ENCODE data around the gene BCKDHA. TPM values are rescaled to one million over a fixed set of nuclear protein-coding genes. Genes with fewer than 3 reads are reported as not detected.

Gene BCKDHA
- total and polyA plus RNA-seq, 2 donors (not counting 3 experiments of a cell fraction or from before 2014, with no cell fraction given): 16.5 to 50.4 TPM

GRCh38 chr19:41412953-41413352 lies 15.3 kb downstream of the BCKDHA start:
- H3K9ac ChIP-seq (replicated peaks; ENCODE audit: extremely low read depth, insufficient read depth, low read length): no peak overlapping the region
- no peak overlapping the region for H3K4me3 ChIP-seq (replicated peaks in 1 of 3; ENCODE audit: insufficient read depth in 1 of 3, low read depth in 1 of 3, low read length in 3 of 3)
- CTCF ChIA-PET: interaction anchor here (0.6 kb wide), 1 partner anchor 21 kb away, joined by 4 read pairs; no protein-coding TSS in a partner anchor
- H3K79me2 ChIP-seq (ENCODE audit: control insufficient read depth, insufficient read depth, low read length): no peaks in the 10 kb centered on the region
- BruUV-seq (replicated peaks): no TSS peak
- peaks cover 0 to 23% of the 10 kb centered on the region in 2 experiments for H3K36me3 ChIP-seq (ENCODE audit: control insufficient read depth in 2 of 2, extremely low read depth in 1 of 2, insufficient read depth in 2 of 2, low read length in 2 of 2)
- FAIRE-seq: no peak
- no peak overlapping the region for H3K4me2 ChIP-seq (ENCODE audit: insufficient read depth, low read length)
- DNase-seq (ENCODE audit: low read depth, low spot score): no peak
- no peaks in the 10 kb centered on the region for H4K20me1 ChIP-seq (replicated peaks; ENCODE audit: control insufficient read depth, extremely low read depth, insufficient read depth, low read length)
- dilution Hi-C loops (cut with MboI; ENCODE audit: extremely low pct_ligation_motif_present, low sequenced_read_pairs): no loop called here
- no peaks in the 10 kb centered on the region for H3K27me3 ChIP-seq (ENCODE audit: control insufficient read depth in 2 of 2, insufficient read depth in 2 of 2, low read length in 2 of 2)
- POLR2A ChIA-PET: no interaction called here
- no peak for TF ChIP-seq MYC (IDR thresholded peaks at IDR 0.05; ENCODE audit: low read depth, low read length)
- TF ChIP-seq EZH2 (IDR thresholded peaks at IDR 0.05; ENCODE audit: borderline replicate concordance, low read depth, low read length, severe bottlenecking): no peak
- no peak for TF ChIP-seq CTCF (IDR thresholded peaks at IDR 0.05; ENCODE audit: extremely low read depth in 1 of 2, insufficient read depth in 1 of 2, low read depth in 1 of 2, low read length in 2 of 2)
- no peak for TF ChIP-seq JUN (IDR thresholded peaks at IDR 0.05; ENCODE audit: borderline replicate concordance, insufficient read depth, insufficient read length, low read depth)
- TF ChIP-seq POLR2AphosphoS5 (IDR thresholded peaks at IDR 0.05; ENCODE audit: insufficient read depth, low read depth, low read length): no peak
- no peak for TF ChIP-seq MAX (IDR thresholded peaks at IDR 0.05; ENCODE audit: insufficient read depth, insufficient read length)
- no peak for TF ChIP-seq GATA2 (IDR thresholded peaks at IDR 0.05; ENCODE audit: insufficient read depth, insufficient read length, low read depth, low read length)
- no peak for TF ChIP-seq POLR2A (IDR thresholded peaks at IDR 0.05; ENCODE audit: low read depth, low read length)
- no peak for TF ChIP-seq FOS (IDR thresholded peaks at IDR 0.05; ENCODE audit: borderline replicate concordance, insufficient read depth, low read length)
- no peaks in the 10 kb centered on the region for H3K9me3 ChIP-seq (replicated peaks; ENCODE audit: control insufficient read depth, insufficient read depth, low read length)
- no peak overlapping the region for H3K27ac ChIP-seq (ENCODE audit: insufficient read depth, low read depth, low read length)
- no peak overlapping the region for H2AFZ ChIP-seq (ENCODE audit: low read depth, low read length)
- intact Hi-C loops (cut with micrococcal nuclease): no loop called here
- no peaks in the 10 kb centered on the region for H3K9me1 ChIP-seq (replicated peaks; ENCODE audit: control insufficient read depth, extremely low read depth, insufficient read depth, low read length)
- no peaks in the 10 kb centered on the region for H3K4me1 ChIP-seq (ENCODE audit: control insufficient read depth, extremely low read depth, insufficient read depth, low read length)

All from endothelial cell of umbilical vein (primary cell).